HG02970 (cell line): ENCODE results near the gene ATXN7L1.
A peak's percentile ranks its signal among the peaks of the same experiment; 100 is the strongest.

Experiments used
- ATAC-seq: cut with Tn5 transposase; IDR thresholded peaks from one replicate; pipeline ENCODE4 v1.9.1; 2021; ENCODE audit warnings: mild to moderate bottlenecking, moderate library complexity, moderate number of reproducible peaks; ENCODE audit not compliant: unreplicated experiment, low FRiP score

Gene ATXN7L1

DNA sequence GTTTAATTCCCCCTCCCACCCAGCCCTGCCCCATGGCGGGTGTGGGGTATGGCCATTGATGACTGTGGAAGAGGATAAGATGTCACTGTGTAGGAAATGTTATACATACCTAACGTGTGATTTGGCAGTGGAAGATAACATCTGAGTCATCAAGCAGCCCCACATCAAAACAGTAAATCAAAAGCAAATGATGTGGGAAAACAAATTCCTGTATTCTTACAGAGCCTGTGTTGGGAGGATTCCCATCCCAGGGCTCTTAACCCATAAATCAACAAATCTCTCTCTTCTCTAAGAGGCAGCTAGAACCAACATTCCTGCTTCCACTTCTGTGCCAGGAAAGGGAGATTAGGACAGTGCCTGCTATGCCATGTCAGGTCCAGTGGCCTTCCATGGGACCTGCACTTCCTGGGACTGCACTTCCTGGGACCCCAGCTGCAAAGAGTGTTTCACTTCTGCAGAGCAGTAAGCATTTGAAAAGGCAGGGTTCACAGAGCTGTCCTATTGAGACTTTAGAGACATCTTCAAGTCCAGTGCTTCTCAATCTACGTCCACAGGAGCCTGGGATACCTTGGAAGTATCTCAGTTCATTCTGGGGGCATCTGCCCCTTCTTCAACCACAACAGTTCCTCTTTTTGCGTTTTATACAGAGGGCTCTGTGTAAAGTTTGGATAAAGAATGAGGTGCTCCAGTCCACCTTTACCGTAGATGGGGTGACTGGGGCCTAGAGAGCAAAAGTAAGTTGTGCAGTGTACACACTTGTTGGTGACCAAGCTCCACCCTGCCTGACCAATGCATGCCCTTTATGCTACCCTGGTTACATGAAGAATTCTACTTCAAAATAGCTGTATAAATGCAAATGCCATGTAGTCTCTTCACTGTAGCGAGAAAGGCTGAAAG, 45.7 kb downstream of the ATXN7L1 start:
- no peak for ATAC-seq

DNA sequence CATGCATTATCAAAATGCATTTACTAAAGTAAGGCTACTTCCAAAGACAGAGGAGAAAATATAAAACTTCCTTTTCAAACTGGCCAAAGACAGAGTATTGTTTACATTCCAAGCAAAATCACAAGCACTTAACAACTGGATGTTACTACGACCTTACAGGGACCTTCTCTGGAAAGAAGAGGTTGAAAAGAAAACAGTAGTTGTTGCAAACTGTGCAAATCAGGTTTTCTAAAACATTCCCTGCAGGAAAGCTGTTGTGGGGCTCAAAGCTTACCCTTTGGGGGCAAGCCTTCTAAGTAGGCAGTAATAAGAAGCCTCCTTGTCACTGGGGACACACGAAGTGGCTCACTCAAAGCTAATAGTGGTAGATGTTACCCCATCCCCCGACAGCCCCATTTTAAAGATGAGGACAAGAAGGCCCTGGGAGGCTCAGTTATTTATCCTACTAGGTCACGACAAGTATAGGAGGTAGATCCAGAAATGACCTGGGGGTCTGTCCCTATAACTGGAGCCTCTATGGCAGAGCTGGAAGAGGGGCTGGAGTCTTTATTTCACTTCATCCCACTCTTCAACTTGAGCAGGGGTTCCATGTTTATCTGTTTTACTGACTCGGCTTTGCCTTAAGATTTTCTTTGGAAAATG, 46.6 kb downstream of the ATXN7L1 start:
- no peak for ATAC-seq

DNA sequence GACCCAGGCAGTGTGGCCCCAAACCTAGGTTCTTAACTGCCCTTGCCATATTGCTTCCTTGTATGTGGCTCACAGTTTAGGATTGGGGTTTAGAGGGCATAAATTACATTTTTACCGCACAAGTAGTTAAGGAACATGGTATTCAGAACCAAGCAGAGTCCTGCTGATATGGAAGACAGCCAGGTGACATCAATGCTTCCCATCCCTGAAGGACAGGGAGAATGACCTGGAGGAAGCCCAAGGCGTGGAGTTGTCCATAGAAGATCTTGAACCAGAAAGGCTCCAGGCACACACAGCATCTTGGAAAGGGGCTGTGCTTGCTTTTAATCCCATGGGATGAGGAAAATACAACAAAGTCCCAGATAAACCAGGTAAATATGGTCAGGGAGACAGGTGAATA, 48.3 kb downstream of the ATXN7L1 start:
- ATAC-seq, result no peak

DNA sequence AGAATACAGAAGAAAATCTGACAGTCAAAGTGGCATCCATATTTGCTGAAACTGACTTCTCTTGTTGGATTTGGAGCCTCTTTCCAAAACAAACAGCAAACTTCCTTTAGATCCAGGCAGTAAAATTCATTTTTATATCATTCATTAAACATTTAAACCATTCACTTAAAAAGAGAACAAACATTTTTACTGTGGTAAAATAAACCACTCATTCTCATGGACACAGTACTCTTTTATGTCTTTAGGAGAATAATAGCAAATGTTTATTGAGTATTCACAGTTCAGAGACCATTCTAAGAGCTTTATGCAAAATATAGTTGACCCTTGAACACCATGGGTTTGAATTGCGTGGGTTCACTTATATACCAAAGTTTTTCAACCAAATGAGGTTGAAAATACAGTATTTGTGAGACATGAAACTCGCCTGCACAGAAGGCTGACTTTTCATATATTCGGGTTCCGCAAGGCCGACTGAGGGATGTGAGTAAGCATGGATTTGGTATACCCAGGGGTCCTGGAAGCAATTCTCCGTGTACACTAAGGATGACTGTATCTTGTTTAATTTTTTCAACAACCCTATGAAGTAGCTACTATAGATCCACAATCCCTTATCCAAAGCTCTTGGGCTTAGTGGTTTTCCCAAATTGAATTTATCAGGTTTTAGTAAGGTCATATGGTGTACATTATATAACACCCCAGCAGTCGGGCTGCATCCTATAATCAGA, 49.1 kb downstream of the ATXN7L1 start:
- ATAC-seq, result no peak

DNA sequence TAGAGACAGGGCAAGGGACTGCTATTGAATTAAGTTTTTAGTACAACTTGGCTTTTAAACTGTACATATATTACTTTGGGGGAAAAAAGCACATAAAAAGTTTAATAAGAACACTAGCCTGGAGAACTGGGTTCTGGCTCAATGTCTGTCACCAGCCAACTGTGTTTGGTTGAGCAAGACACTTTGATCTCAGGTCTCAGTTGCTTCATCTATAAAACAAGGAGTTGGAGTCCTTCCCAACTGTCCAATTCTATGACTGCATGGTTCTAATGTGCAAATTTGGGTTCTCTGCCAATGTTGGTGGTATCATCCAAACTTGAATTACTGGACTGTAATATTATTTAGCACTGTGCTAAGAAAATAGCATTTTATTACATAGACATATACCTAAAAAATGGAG, 50.3 kb downstream of the ATXN7L1 start:
- no peak for ATAC-seq

DNA sequence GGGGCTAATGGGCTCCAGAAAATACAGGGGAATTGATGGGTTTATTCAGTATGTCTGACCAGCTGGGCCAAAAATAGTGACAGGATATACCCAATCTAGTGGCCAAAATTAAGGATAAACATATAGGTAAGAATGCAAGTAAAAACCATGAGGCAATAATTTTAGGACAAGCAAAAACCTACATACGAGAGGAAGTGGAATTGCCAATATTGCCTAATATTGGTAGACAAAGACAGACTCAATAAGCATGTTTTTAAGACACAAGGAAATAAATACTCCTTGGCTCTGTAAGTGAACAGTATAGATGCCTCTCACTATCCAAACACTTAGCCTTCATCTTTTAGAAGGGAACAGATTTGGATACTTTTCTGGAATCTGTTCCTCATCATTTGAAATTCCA, 51.0 kb downstream of the ATXN7L1 start:
- no peak for ATAC-seq

DNA sequence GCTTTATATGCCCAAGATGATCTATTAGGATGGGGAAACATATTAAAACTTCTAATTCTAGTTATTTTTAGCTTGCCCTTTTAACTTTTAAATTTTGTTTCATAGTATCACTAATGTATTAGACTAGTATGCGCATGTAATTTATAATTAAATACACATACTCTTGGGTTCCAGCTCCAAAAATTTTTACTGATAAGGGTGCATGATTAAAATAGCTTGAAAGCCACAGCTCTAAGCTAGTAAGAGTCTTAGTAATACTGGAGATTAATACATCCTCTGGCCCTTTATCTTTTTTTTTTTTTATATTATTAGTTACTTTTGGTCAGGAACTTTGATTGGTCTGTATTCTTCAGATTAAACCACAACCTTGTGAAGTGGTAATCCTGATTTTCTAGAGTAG, 53.6 kb downstream of the ATXN7L1 start:
- ATAC-seq, result no peak

DNA sequence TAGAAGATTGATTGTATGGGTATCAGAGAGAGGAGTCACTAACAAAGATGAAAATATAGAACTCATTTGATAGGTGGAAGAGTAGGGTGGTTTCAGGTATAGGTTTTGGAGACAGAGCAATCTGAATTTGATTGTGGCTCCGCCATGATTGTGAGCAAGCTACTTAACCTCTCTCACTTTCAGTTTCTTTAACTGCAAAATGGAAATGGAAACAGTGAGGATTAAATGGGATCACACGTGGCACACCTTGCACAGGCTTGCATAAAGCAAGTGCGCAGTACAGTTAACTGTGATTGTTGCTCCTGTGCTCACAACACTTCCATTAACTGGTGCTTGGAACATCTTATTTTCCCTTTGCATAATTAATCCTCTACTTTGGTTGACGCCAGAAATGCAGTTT, 54.9 kb downstream of the ATXN7L1 start:
- no peak for ATAC-seq

DNA sequence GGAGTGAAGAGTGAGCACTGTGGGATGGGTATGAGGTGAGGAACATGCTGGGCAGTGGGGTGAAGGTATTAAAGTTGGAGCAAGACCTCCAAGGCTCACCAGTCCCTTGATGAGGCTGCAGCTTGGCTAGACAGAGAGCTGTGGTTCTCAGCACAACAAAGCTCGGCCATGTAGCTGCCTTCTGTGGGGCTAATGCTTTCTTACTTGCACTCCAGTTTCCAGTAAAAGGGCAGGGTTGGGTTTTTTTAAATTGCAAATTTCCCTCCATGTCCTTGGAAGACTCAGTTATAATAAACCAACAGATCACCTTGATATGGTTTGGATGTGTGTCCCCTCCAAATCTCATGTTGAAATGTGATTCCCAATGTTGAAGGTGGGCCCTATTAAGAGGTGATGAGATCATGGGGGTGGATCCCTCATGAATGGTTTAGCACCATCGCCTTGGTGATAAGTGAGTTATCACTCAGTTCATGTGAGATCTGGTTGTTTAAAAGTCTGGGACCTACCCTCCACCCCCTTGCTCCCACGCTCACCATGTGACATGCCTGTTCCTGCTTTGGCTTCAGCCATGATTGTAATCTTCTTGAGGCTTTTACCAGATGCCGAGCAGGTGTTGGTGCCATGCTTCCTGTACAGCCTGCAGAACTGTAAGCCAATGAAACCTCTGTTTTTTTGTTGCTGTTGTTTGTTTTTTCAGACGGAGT, 55.9 kb downstream of the ATXN7L1 start:
- no peak for ATAC-seq

DNA sequence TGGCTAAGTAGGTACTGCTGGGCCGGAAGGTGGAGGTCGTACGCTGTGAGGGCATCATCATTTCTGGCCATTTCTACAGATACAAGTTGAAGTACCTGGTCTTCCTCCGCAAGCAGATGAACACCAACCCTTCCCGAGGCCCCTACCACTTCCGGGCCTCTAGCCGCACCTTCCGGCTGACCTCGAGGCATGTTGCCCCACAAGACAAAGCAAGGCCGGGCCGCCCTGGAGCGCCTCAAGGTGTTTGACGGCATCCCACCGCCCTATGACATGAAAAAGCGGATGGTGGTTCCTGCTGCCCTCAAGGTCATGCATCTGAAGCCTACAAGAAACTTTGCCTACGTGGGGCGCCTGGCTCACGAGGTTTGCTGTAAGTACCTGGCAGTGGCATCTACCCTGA, 56.8 kb downstream of the ATXN7L1 start:
- ATAC-seq, result no peak

DNA sequence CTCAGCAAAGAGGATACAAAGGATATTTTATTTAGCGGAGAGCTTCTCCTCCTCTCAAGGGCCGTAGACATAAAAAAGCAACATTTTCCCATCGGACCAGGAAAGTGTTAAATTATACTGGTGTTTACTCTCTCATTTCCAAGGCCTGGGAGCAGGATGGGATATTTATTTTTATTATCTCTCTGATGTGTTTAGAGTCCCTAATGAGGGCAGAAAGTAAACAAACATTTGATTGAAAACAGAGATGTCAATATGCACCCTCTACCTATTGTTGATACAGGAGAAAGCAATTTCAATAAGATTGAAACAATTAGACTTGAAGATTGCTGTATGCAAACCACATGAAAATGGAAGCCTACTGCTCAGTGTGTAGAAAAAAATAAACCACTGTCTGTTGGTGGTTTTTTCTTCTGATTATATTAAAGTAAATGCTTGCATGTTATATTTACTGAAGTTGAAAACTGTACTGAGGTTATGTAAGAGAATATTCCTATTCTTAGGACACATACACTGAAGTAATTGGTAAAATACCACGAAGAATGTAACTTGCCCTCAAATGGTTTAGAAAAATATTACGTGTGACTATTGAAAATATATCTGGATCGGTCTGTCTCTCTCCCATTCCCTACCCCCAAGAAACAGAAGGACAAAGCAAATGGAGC, 59.3 kb downstream of the ATXN7L1 start:
- ATAC-seq, result no peak

DNA sequence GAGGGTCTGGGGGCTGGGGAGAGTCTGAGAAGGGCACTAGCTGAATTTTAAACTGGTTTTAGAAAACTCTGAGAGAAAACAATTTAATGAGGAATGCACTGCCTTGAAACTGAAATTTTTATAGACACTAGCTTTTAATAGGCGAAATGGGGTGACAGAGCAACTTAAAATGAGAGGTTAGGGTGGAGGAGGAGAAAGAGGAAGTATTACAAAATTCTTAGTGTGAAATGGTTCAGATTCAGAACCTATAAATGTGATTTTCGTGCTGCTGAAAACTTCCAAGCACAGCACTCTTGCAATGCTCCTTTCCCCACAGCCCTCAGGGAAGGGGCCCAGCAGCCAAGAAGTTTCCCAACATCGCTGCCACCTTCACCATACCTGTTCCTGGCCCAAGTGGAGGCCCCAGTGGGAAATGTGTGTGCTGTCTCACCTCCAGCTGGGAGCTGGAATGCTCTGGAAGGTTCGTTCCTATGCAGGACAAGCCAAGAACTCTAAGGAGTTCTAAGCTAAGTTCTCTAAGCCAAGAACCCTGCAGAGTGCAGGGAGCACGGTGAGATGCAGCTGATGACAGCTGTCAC, 60.0 kb downstream of the ATXN7L1 start:
- ATAC-seq, result no peak

DNA sequence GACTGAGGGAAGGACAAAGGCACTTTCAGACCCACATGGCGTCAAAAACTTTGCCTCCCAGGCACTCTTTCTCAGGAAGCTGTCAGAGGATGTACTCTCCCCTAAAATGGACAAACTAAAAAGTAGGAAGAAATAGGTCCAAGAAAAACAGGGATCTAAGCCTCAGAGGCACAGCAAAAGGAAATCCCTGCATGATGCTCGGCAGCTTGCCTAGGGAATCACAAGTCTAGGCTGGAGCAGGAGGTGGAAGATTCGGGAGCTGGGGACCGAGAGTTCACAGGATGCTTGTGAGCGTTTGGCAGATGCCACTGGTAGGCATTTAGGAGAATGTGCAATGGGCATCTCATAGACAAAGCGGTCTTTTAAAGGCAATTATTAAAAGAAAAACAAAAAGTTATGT, 60.8 kb downstream of the ATXN7L1 start:
- ATAC-seq, result no peak

DNA sequence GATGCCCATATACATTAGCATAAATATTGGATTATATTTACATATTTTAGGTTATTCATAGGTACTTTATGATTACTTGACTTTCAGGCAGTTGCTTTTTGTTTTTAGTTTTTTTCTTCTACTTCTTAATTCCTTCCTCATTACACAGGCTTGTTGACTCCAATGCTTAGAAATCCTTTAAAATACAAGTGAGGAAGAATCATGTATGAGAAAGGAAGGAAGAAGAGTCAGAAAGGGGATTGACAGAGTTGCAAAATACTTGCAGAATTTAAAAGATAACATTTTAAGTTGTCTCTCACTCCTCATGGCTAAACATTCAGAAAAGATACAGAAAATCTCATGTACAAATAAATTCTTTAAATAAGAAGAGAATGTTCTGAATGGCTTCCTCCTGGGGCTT, 61.9 kb downstream of the ATXN7L1 start:
- no peak for ATAC-seq

DNA sequence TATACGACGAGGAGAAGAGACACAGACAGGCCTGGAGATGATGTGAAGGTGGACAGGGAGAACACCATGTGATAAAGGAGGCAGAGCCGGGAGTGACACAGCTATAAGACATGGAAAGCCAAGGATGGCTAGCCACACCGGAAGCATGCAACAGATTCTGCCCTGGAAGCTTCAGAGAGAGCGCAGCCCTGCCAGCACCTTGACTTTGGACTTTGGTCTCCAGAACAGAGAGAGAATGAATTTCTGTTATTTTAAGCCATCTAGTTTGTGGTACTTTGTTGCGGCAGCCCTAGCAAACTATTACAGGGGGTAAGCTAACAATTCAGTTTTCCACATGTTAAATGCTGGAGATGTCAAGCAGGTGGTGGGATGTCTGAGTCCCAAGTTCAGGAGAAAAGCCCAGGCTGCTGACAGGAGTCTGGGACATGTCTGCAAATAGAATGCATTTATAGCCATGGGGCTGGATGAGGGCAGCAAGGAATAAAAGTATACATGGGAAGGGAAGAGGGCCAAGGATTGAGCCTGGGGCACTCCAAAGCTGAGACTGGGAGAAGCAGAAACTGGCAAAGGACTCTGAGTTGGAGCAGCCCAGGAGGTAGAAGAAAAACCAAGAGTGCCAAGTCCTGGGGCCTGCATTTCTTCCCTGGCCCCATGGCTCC, 65.1 kb downstream of the ATXN7L1 start:
- ATAC-seq, result no peak

DNA sequence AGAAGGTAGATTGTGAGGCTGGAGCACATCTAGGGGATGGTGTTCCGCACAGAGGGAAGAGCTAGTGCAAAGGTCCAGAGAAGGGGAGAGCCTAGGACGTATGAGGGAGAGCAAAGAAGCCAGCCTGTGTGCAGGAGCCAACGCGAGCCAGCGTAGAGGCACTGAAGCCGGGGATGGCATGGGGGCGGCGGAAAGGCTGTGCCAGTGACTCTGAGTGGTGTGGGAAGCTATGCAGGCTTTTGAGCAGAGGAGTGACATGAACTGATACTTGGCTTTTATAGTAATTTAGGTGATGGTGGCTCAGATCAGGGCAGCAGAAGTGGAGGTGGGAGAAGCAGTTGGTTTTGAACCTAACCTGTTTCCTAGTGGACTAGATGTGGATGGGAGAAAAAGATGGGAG, 65.8 kb downstream of the ATXN7L1 start:
- ATAC-seq, result no peak

DNA sequence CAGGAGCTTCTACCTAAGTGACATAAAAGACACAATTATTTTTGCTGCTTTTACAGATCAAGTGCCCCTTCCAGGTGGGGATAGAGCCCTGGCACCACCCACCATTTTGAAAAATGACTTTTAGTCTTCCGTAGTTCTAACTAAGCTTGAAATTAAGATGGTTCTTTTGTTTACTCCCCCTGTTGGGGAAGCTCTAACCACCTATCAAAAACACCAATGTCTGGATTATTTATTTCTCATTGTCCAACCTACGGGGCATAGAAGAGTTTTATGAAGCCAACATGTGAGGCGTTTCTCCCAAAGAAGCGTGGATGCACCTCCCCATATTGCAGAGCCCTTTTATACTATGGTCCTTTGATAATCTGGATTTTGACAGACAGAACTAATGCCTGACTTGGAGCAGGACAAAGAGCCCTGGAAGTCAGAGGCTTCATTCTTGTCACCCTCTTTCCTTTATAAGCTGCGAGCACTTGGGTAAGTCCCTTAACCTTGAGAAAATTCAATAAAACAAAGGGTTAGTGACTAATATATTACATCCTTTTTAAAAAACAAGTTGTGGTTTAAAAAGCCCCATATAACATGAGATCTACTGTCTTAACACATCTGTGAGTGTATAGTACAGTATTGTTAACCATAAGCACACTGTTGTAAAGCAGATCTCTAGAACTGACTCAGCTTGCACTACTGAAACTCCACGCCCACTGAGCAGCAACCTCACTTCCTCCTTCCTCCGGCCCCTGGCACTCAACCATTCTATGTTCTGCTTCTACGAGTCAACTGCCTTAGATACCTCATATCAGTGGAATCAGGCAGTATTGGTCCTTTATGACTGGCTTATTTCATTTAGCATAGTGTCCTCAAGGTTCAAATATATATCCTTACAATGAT, 67.5 kb downstream of the ATXN7L1 start:
- peak; percentile 97 for ATAC-seq

DNA sequence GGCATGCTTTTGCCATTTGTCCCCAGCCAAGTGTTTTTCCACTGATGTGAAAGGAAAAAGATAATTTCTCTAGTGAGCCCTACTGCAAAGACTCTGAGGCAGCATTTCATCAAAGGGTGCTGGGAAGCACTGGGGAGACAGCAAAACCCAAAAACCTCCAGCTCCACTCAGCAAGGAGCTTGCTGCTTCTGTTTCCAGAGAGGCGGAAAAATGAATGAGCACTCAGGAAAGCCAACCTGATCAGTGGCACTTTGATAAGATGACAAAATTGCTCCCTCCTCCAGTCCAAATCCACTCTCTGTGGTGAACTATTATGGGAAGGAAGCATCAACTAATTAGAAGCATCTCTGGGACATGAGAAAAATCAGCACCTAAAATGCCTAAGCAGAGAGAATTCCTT, 68.2 kb downstream of the ATXN7L1 start:
- ATAC-seq, result no peak

DNA sequence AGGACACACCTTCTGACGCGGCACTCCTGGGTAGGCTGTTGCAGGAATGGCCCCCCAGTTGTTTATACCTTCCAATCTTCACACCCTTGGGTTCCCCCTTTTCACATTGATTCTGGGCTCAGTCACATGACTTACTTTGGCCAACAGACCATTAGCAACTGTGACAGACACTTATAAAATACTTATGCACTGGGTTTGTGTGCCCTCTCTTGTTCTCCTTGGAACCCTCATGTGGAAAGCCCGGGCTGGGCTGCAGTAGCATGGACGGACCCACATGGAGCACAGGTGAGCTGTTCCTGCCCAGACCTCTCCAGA, 69.0 kb downstream of the ATXN7L1 start:
- no peak for ATAC-seq
